Type B pancreatic cell (in vitro differentiated cells): ENCODE measurements around the gene TIPARP. TPM values are rescaled to one million over a fixed set of nuclear protein-coding genes. Genes with fewer than 3 reads are reported as not detected.
"Not testable (repeated sequence)": the region's sequence is repeated elsewhere in the genome, so short reads cannot be mapped to it uniquely, and the experiment has no call there.

Experiments
- DNase-seq: peaks from one replicate; pipeline ENCODE4 v3.0.0; 2021; ENCODE audit warnings: mixed read lengths; ENCODE audit not compliant: unreplicated experiment; ENCODE audit errors: extremely low spot score
- H3K27ac Mint-ChIP-seq: 2 replicates; pipeline ENCODE4 v1.8.0; 2021; ENCODE audit warnings: mild to moderate bottlenecking, mixed read lengths
- H3K27me3 Mint-ChIP-seq: 2 replicates; pipeline ENCODE4 v1.8.0; 2021; ENCODE audit warnings: mixed read lengths
- H3K36me3 Mint-ChIP-seq: 2 replicates; pipeline ENCODE4 v1.8.0; 2021; ENCODE audit warnings: mixed read lengths
- H3K4me1 Mint-ChIP-seq: one replicate; pipeline ENCODE4 v1.8.0; 2021; ENCODE audit warnings: mixed read lengths; ENCODE audit not compliant: unreplicated experiment
- H3K4me3 Mint-ChIP-seq: 2 replicates; pipeline ENCODE4 v1.8.0; 2021; ENCODE audit warnings: mild to moderate bottlenecking, mixed read lengths
- H3K9me3 Mint-ChIP-seq: 2 replicates; pipeline ENCODE4 v1.8.0; 2021; ENCODE audit warnings: mixed read lengths
- CTCF ChIP-seq: fragments of 200-600 bp; sonication (generic); conservative IDR thresholded peaks from 2 replicates; pipeline ENCODE4 v1.5.0; 2021; ENCODE audit warnings: antibody characterized with exemption, mild to moderate bottlenecking
- total RNA-seq: library from RNA; stranded (reverse); gene quantifications from 2 replicates; pipeline ENCODE4 v1.2.1, GENCODE V29; 2021; ENCODE audit warnings: low replicate concordance

TIPARP gene
- total RNA-seq, 1 donor from 2014 or later, result 37.5 TPM

- Mint-ChIP-seq H3K27me3 (peaks cover 4% of the 10 kb centered on the region), H3K4me3 (no peak overlapping the region), H3K27ac (no peak overlapping the region), H3K36me3 (peaks cover 7% of the 10 kb centered on the region), H3K9me3 (peaks cover 13% of the 10 kb centered on the region), H3K4me1 (no peaks in the 10 kb centered on the region)
- DNase-seq, result no peak
- TF ChIP-seq CTCF, result no peak
These were observed 24.7 kb upstream of the TIPARP start for GRCh38 chr3:156649681-156650080.

- H3K4me3 Mint-ChIP-seq, H3K4me1 Mint-ChIP-seq, H3K27ac Mint-ChIP-seq, DNase-seq, H3K27me3 Mint-ChIP-seq, H3K36me3 Mint-ChIP-seq: not testable (repeated sequence)
- H3K9me3 Mint-ChIP-seq, result peaks cover 11% of the 10 kb centered on the region
These were observed 21.7 kb upstream of the TIPARP start for GRCh38 chr3:156652661-156653060.

GRCh38 chr3:156654834-156655233 lies 19.6 kb upstream of the TIPARP start:
- no peak for TF ChIP-seq CTCF
- Mint-ChIP-seq H3K4me3 (no peak overlapping the region), H3K4me1 (no peaks in the 10 kb centered on the region), H3K36me3 (no peaks in the 10 kb centered on the region), H3K27me3 (peaks cover 4% of the 10 kb centered on the region), H3K9me3 (peaks cover 4% of the 10 kb centered on the region), H3K27ac (no peak overlapping the region)
- DNase-seq, result no peak

- Mint-ChIP-seq H3K36me3 (no peaks in the 10 kb centered on the region), H3K4me3 (no peak overlapping the region), H3K4me1 (no peaks in the 10 kb centered on the region), H3K27me3 (peaks cover 4% of the 10 kb centered on the region), H3K27ac (no peak overlapping the region), H3K9me3 (peaks cover 4% of the 10 kb centered on the region)
- TF ChIP-seq CTCF, result no peak
- DNase-seq, result no peak
These were observed 18.4 kb upstream of the TIPARP start for GRCh38 chr3:156655819-156656550.

- no peak for DNase-seq
- no peak overlapping the region for H3K4me3 Mint-ChIP-seq
- H3K4me1 Mint-ChIP-seq, result no peaks in the 10 kb centered on the region
- H3K9me3 Mint-ChIP-seq, result peaks cover 4% of the 10 kb centered on the region
- H3K27me3 Mint-ChIP-seq, result peaks cover 4% of the 10 kb centered on the region
- no peak overlapping the region for H3K27ac Mint-ChIP-seq
- no peak for TF ChIP-seq CTCF
- no peaks in the 10 kb centered on the region for H3K36me3 Mint-ChIP-seq
These were observed 16.9 kb upstream of the TIPARP start for GRCh38 chr3:156657440-156657839.

GRCh38 chr3:156657862-156658731 lies 16.3 kb upstream of the TIPARP start:
- no peak for DNase-seq
- TF ChIP-seq CTCF, result no peak
- Mint-ChIP-seq H3K4me1 (no peaks in the 10 kb centered on the region), H3K4me3 (no peak overlapping the region), H3K9me3 (peaks cover 4% of the 10 kb centered on the region), H3K27me3 (peaks cover 4% of the 10 kb centered on the region), H3K36me3 (no peaks in the 10 kb centered on the region), H3K27ac (no peak overlapping the region)
